Nephron (organoid): ENCODE results near the gene AKR1B15.

ENCODE experiments used
- H3K27ac Mint-ChIP-seq, 3 experiments: 2 replicates each; pipeline ENCODE4 v1.8.0; 2020; ENCODE audit warnings: mixed read lengths in 3 of 3, mild to moderate bottlenecking in 2 of 3, moderate library complexity in 1 of 3
- H3K27me3 Mint-ChIP-seq: 2 replicates; pipeline ENCODE4 v1.8.0; 2021; ENCODE audit warnings: low read depth, mild to moderate bottlenecking, moderate library complexity, mixed read lengths
- H3K36me3 Mint-ChIP-seq: 2 replicates; pipeline ENCODE4 v1.8.0; 2020; ENCODE audit warnings: low read depth, mixed read lengths
- H3K4me1 Mint-ChIP-seq: 2 replicates; pipeline ENCODE4 v1.8.0; 2020; ENCODE audit warnings: mixed read lengths
- H3K4me3 Mint-ChIP-seq, 3 experiments: 2 replicates each; pipeline ENCODE4 v1.8.0; 2020; ENCODE audit warnings: mild to moderate bottlenecking in 3 of 3, mixed read lengths in 3 of 3, moderate library complexity in 2 of 3
- H3K9me3 Mint-ChIP-seq: 2 replicates; pipeline ENCODE4 v1.8.0; 2020; ENCODE audit warnings: mixed read lengths
- CTCF ChIP-seq, 3 experiments: fragments of 200-600 bp; sonication (generic); IDR thresholded peaks; one replicate each; pipeline ENCODE4 v1.5.0; 2021; ENCODE audit warnings: antibody characterized with exemption in 3 of 3; ENCODE audit not compliant: unreplicated experiment in 3 of 3

Gene AKR1B15

GRCh38 chr7:134627775-134628153 is 78.9 kb downstream of the AKR1B15 start:
- Mint-ChIP-seq H3K9me3 (no peaks in the 10 kb centered on the region), H3K36me3 (no peaks in the 10 kb centered on the region), H3K4me1 (no peaks in the 10 kb centered on the region), H3K27me3 (peaks cover 45% of the 10 kb centered on the region), H3K4me3 (no peak overlapping the region), H3K27ac (no peak overlapping the region)
- no peak for TF ChIP-seq CTCF (IDR thresholded peaks at IDR 0.05; ENCODE audit: unreplicated experiment in 3 of 3)

- H3K9me3 Mint-ChIP-seq, result no peaks in the 10 kb centered on the region
- H3K36me3 Mint-ChIP-seq, result no peaks in the 10 kb centered on the region
- no peak for TF ChIP-seq CTCF (IDR thresholded peaks at IDR 0.05; ENCODE audit: unreplicated experiment in 3 of 3)
- H3K27ac Mint-ChIP-seq, result no peak overlapping the region
- H3K4me3 Mint-ChIP-seq, result no peak overlapping the region
- peaks cover 42% of the 10 kb centered on the region for H3K27me3 Mint-ChIP-seq
- no peaks in the 10 kb centered on the region for H3K4me1 Mint-ChIP-seq
Measured at GRCh38 chr7:134629445-134629844, 80.5 kb downstream of the AKR1B15 start.
